GM21825 (cell line): ENCODE data around the gene WWOX.

ENCODE experiments used
- ATAC-seq: cut with Tn5 transposase; IDR thresholded peaks from one replicate; pipeline ENCODE4 v1.9.1; 2021; ENCODE audit warnings: mild to moderate bottlenecking, moderate library complexity; ENCODE audit not compliant: unreplicated experiment

Gene WWOX

DNA sequence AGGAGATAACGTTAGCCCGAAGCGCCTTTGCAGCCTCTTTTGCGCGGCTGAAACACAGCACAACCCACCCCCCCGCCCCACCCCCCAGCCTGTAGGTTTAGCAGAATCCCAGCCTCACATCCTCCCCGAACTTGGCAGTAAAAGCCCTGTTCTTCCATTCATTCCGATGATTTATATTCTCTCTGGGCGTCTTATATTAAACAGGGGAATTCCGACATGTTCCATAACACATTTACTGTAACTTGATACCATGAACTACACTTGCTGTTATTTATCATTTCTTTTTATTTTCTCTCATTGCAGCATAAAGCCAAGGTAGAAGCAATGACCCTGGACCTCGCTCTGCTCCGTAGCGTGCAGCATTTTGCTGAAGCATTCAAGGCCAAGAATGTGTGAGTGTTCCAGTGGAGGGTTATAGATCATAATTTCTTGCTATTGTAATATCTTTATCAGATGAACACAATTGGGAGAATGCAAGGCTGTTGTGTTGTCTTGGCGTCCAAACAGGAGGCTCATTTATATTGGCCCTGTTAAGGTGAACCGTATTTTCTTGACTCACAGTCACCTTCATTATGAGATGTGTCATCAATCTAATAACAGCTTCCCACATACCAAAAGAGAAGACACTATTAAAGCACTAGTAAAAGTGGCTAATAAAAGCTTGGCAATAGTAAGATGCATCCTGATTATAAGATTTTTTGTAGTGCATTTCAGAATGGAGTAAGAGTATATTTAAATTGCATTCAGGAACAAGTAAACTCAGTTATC is 287.3 kb downstream of the WWOX start:
- no peak for ATAC-seq

DNA sequence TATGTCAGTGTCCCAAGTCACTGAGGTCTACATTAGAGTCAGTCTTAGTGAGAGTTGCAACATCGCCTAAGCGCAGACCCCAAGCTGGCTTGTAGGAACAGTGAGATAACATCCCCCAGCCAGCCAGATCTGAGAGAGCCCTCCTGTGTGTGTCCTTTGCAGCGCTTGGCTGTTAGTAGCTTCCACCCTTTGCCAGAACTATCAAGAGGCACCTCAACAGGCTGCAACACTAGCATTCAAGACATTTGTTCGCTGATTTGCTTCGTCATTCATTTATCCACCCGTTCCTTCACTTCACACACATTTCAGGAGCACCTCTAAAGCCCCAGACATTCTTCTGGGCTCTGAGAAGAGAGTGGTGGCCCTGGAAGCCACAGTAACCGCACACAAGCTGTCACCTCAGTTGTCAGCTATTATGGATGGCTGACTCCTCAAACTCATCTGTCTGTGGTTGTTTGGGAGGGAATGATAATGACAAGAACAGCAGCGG is 289.6 kb downstream of the WWOX start:
- no peak for ATAC-seq

DNA sequence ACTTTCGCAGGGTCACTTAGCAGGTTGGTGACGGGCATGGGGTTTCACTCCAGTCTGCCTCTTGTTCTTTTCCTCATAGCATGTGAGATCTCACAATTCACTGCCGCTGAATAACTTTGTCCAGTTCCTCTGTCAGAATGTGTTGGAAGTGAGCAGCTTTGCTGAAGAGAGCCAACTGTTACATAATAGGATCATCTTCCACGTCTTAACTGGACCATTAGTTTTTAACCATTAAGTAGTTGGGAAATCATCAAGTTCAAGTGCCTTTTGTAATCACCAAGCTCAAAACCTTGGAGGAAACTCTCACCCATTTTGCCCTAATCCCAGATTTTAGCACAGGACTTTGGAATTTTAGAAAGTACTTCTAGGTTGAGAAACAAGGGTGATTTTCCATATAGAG is 290.6 kb downstream of the WWOX start:
- ATAC-seq, result no peak

DNA sequence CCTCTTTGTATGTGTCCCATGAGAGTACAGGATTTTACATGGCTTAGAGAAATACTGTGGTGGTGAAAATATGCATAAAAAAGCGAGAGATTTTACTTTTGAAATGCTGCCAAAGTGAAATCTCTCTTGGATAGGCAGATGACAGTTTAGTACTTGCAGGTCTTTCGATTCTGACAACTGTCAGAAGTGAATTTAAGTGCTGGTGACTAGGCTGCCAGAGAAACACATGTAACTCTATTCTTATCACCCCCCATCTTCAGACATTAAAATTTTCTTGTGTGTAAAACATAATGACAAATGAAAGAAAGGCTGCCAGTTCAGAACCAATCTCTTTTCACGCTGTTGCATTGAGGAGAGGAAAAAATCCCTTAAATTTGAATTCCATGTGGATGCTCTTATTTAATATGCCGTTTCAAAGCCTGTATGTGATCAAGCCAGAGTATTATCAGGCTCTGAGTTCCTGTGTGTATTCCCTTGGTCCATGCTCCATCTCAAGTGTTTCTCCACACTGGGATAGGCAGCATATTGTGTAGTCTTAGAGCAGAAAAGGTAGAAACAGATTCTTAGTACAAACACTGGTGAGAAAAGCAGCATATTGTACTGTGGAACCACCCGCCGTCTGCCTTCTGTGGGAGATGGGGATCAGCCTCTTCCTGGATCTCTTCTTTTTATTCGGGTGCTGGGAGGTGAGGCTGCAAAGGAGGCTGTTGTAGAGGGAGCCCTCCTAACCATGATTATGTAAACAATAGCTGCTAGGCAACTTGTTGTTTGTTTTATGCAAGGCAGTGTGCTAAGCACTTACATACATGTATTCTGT is 291.3 kb downstream of the WWOX start:
- ATAC-seq, result no peak

DNA sequence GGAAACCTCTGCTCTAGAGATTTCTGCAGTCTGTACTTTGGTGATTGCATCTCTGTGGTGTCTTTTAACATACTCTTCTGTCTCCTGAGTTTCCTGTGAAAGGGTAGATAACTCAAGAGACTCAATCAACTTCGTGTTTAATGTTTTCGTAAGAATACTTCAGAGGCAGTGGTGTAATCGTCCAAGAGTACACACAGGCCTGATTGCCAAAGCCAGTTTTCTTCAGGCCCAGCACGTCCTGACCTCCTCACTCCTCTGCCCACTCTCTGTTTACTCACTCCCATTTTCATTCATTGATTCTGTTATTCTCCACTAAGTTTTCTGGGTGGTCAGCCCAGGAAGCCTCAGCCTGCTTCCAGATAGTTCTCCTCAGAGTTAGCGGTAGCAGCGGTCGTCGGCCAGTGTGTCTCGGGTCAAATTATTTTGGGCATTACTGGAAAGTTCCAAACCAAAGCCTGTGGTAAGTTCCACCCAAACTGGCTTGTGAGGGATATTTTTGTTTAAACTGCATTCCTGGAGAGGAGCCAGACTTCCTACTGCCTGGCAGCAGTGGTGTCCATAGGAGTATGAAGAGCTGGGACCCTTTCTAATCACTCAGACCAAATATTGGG is 293.2 kb downstream of the WWOX start:
- no peak for ATAC-seq

DNA sequence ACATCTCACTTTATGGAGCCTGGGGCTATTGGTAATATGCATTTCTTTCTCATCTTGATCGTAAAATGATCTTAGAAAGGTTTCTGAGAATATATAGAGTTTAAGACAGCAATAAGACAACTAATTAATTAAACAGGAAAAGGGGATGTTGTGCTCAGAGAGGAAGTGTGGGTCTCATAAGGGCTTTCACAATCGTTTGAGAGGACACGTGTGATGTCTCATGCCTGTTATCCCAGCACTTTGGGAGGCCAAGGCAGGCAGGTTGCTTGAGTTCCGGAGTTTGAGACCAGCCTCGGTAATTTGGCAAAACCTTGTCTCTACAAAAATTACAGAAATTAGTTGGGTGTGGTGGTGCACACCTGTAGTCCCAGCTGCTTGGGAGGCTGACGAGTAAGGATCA is 295.6 kb downstream of the WWOX start:
- ATAC-seq, result no peak

DNA sequence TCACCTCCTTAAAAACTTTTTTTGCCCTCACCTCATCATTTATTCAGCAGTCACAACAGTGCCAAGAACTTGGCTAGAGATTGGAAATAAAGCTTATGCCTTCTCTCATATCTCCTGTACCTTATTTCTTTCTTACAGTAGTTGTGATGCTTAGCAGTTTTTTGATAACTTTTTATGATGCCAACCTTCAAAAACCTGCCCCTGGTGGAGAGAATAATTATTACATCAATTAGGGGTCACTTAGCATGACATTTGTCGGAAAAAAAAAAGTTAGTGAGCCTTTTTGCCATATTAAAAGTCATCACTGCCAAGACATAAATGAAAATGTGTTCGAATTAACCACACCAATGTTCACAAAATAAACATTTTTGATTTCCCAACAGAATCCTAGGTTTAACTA is 296.6 kb downstream of the WWOX start:
- ATAC-seq, result no peak

DNA sequence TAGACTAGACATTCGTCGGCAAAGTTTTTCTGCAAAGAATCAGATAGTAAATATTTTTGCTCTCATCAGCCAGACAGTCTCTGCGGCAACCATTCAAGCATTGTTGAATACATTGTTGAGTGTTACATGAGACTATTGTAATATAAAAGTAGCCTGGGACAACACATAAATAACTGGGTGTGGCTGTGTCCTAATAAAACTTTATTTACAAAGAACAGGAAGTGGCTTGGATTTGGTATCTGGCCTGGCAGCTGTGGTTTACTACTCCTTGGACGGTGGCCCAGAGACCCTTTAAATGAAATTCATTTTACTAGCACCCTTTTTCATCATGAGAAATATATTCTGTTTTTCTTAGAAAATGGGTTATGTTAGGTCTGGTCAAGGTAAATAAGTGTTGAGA is 297.2 kb downstream of the WWOX start:
- ATAC-seq, result no peak

DNA sequence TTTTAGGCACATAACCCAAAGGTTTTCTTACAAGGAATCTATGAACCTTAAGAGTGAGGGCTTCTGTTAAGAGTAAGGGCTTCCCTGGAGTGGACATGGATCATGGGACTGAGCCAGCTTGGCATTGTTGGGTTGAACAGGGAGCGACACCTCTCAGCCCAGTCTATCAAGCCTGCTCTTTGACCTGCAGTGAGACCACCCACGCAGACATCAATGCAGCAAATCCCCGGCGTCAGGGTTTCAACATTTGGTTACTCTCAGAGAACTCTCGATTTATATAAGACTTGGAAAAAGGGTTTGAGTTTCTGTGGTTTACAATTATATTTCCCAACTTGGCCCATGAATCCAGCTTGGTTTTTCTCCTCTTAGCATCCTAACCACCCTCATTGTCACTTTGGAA is 299.9 kb downstream of the WWOX start:
- no peak for ATAC-seq

DNA sequence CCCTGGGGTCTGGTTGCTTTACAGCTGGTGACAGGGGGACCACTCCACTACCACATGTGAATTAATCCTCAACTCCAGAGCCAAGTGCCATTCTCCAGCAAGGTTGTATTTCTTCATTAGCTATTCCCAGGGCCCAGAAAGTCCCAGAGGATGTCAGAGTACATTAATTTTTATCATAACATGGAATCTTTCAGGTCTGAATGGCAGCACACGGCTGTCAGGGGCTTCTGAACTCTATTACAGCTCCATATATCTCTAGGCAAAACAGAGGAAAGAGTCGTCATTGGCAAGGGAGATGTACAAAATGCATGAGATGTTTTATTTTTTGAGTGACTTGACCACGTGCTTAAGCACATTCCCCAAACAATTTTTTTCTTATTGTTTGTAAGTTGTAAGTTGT is 303.4 kb downstream of the WWOX start:
- ATAC-seq, result no peak

DNA sequence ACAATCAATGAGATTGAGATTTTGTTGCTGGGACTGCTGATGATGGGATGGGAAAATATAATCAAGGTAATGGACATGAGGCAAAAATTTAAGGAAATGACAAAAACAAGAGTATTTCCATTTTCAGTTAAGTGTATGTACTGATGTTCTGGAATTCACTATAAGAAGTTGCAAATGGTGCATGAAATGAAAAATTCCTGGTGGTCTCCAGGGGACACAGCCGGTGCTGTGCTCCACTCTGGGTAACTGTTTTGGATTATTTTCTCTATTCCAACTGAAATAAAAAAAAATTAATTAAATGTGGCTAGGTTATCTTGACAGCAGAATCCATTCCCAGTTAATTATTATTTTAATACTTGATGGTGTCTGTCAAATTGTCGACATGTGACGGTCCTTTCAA is 305.6 kb downstream of the WWOX start:
- ATAC-seq, result no peak

DNA sequence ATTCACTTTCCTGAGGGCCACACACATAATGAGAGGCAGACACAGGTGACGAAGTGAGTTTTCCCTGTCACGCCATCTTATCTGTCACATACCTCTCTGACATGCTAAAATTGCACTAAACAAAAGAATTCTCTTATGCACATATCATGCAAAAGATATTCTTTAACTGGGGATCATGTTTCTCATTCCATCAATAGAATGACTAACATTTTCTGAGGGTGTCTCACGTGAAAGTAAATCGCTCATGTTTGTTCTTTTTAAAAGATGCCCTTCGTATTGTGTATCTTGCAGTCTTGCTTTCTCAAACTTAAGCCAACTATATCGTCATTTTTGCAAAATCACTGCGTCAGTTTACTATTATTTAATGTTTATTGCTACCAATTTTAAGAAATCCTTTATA is 306.4 kb downstream of the WWOX start:
- ATAC-seq, result no peak

DNA sequence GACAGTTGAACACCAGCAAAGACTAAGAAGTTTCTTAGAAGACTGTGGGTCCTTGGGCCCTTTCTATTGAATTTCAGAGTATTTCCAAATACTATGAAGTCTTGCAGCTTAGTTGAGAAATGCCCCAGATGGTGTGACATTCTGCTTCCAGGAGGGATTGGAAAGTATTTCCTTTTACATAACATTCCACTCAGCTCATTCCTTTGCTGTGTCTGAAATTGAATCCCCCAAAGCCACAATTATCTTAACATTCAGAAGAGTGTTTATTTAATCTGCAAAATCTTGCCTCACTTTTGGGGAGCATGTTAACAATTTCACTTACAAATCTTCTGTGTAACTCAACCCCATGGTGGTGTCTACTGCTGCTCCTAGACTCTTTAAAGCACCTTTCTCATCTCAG is 307.7 kb downstream of the WWOX start:
- no peak for ATAC-seq

DNA sequence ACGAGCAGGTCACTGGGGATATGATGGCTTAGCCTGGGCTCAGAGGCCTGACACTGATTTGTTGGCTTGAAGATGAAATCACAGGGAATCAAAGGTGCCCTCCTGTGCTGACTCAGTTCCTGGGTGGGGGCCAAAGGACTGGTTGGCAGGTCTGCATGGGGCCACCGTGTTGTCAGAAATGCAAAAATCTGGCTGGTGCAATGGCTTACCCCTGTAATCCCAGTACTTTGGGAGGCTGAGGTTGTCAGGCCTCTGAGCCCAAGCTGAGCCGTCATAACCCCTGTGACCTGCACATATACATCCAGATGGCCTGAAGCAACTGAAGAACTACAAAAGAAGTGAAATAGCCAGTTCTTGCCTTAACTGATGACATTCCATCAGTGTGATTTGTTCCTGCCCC is 314.2 kb downstream of the WWOX start:
- no peak for ATAC-seq

DNA sequence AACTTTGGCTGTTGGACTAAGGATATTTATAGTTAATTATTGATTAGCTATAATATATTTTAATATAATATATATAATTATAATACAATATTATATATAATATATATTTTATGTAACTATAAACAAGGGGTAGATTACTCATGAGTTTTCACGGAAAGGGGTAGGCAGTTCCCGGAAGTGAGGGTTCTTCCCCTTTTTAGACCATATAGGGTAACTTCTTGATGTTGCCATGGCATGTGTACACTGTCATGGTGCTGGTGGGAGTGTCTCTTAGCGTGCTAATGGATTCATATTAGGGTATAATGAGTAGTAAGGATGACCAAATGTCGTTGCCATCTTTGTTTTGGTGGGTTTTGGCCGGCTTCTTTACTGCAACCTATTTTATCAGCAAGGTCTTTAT is 315.6 kb downstream of the WWOX start:
- ATAC-seq, result no peak

DNA sequence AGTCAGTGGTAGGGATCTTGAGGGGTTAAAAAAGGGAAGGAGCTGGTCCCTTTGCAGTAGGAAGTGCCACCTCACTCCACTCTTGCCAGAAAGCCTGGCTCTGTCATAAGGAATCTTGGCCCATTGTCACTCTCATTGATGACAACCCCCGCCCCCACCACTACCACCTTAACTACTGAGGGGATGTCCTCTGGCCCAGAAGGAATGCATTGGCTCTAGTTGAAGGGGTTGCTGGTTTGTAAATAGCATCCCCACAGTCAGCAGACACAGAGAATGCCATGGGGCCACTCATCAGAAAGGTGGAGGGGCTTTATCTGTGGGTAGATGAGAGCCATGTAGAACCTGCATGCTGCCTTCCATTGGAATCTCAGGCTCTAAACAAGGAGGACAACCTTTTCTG is 316.2 kb downstream of the WWOX start:
- no peak for ATAC-seq

DNA sequence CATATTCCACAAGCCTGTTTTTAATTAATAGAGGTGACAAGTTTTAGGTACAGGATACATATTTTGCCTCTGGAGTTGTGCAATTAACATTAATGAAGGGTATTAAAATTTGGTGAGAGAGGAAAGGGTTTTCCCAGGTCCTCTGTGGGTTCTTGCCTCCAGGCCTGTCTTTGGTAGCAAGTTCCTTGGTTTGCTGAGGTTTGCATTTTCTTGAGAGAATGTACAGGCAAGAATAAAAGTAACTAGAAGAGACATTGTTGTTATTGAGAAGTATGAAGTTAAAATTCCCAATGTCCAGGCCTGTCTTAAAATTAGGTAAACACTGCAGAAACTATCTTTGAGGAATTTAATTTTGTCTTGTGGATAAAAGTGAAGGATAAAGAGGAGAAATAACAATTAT is 316.9 kb downstream of the WWOX start:
- ATAC-seq, result no peak

DNA sequence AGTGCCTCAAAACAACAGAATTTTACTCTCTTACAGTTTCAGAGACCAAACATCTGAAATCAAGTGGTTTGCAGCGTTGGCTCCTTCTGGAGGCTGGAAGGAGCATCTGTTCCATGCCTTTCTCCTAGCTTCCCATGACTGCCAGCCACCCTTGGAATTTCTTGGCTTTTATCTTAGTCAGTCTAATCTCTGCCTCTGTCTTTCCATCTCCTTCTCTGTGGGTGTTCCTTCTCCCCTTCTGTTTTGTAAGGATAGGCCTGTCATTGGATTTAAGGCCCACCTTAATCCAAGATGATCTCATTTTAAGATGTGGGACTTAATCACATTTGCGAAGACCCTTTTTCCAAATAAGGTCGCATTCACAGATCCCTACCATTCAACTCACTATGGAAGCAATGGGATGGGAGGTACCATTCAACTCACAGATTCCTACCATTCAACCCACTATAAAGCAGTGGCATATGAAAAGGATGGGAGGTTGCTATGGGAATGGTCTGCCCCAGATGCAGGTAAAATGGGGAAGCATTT is 321.8 kb downstream of the WWOX start:
- no peak for ATAC-seq

DNA sequence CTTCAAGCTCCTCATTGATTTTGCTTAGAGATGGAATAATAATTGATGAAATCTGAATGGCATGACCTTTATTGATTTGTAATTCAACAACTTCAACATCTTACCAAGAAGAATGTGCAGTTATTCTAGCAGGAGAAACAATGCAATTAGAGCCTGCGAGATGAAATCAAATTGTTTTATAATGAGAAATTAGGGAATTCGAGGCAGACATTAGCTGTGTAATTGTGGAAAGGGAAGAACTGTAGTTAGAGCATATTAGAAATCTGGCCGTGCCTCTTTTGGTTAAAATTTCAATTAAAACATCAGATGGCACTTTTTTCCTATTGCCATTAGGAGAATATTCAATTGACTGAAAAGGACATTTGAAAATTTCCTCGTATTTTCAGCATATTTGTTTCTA is 325.8 kb downstream of the WWOX start:
- ATAC-seq, result no peak

DNA sequence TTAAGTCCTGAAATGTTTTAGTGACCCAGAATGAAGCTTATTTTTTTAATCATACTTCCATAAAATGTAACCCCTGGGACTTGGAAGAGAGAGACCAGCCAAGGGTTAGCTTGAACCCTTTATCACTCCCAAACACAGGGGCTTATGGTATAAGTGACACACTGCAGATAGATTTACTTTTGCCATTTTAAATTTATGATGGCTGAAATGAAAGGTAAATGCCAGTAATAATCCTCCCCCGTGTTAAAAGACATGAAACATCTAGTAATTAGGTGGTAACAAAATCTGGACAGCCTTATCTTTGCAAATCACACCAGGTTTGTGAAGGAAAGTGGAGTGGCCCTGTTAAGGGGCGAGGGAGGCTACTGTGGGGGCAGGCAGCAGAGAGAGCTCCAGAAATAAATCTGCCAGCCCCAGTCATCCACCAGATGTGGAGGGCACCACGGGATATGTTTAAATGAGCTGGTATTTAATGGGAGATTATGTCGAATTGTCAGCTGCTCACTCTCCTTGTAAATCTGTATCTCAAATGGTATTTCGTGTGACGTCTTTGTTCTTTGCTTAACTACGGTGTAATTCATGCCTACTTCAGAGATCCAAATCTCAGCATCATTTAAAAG is 326.5 kb downstream of the WWOX start:
- no peak for ATAC-seq

DNA sequence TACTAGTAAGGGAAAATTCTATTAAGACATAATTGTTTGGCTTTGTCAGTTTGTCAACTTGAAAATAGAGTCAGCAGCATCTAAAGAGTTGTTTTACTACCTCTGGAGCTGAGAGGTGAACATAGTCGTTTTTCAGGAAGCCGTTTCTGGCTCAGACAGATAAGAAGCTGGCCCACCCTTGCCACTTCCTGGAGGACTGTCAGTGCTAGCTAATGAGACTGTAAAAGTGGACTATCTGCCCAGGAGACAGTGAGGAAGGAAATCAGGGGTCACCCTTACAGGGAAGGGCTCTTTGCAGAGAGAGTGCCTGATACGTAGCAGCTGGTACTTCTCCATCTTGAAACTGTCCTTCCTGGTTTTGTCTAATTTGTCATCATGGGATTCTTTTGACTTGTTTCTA is 328.7 kb downstream of the WWOX start:
- no peak for ATAC-seq
